ENCODE data around the gene GALNT18. TPM values are rescaled to one million over a fixed set of nuclear protein-coding genes. Genes with fewer than 3 reads are reported as not detected.
"Not testable (repeated sequence)": the region's sequence is repeated elsewhere in the genome, so short reads cannot be mapped to it uniquely, and the experiment has no call there.

Gene GALNT18
- total RNA-seq, 1 experiment from 2014 or later, result 15.1 TPM

DNA sequence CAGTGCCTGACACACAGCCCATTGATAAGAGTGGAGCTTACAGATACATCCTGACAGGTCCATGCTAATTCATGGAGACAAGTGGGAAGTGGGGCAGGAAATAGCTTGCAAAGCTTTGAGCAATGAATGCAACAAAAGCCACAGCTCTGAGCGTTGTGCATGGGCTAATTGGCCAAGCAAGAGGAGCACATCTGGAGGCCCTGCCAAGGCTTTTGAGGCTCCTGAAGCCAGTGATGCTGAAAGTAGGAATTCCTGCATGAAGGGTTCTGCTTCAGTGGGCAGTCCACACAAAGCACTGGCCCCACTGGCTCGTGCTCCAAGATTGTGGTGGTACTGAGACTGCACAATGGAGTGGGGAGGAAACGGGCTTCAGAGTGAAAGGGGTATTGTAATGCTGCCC, 164.9 kb downstream of the GALNT18 start:
- no peak for DNase-seq
- Histone ChIP-seq H3K4me3 (no peak overlapping the region), H3K27me3 (no peaks in the 10 kb centered on the region), H3K27ac (no peak overlapping the region), H3K36me3 (no peaks in the 10 kb centered on the region), H3K4me1 (peaks cover 11% of the 10 kb centered on the region), H3K9me3 (replicated peaks) (no peaks in the 10 kb centered on the region)

DNA sequence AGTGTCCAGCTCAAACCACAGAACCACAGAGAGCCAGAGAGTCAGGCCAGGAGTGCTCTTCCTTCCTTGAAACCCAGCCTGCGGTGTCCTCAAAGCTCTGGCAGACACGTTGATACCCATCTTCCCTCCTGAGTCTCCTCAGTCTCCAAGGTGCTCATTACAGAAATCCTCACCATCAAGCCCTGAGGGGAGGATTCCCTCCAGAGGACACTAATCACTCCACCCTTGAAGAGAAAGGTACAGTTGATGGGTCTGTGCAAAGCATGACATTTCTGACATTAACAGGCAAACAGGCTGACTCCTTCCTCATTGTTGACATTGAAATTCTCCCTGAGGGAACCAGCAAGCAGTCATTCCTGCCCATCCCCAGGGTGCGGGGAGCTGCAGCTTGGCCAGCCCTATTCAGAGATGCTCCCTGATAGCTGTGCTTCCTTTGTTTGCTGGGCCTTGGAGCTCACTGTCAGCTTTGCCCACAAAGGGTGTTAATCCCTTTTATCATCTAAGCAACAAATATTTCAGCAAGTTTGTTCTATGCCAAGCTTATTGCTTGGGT, 167.1 kb downstream of the GALNT18 start:
- no peak for DNase-seq
- peaks cover 2% of the 10 kb centered on the region; the same call in 1 of the 2 replicates for H3K4me1 ChIP-seq
- no peak overlapping the region for H3K27ac ChIP-seq
- H3K9me3 ChIP-seq (replicated peaks), result no peaks in the 10 kb centered on the region
- no peaks in the 10 kb centered on the region for H3K27me3 ChIP-seq
- no peak overlapping the region for H3K4me3 ChIP-seq
- H3K36me3 ChIP-seq, result no peaks in the 10 kb centered on the region

- no peak overlapping the region for H3K4me3 ChIP-seq
- no peak overlapping the region for H3K27ac ChIP-seq
- H3K27me3 ChIP-seq, result no peaks in the 10 kb centered on the region
- H3K9me3 ChIP-seq (replicated peaks), result no peaks in the 10 kb centered on the region
- no peaks in the 10 kb centered on the region for H3K36me3 ChIP-seq
- H3K4me1 ChIP-seq, result peaks cover 2% of the 10 kb centered on the region; the same call in 1 of the 2 replicates
- no peak for DNase-seq
Observed at GRCh38 chr11:11451501-11452005, 170.3 kb downstream of the GALNT18 start.

- H3K4me1 ChIP-seq, result peaks cover 2% of the 10 kb centered on the region; the same call in 1 of the 2 replicates
- H3K36me3 ChIP-seq, result no peaks in the 10 kb centered on the region
- H3K9me3 ChIP-seq (replicated peaks), result no peaks in the 10 kb centered on the region
- DNase-seq, result no peak
- H3K27ac ChIP-seq, result no peak overlapping the region
- H3K27me3 ChIP-seq, result no peaks in the 10 kb centered on the region
- H3K4me3 ChIP-seq, result no peak overlapping the region
Observed at GRCh38 chr11:11450744-11451362, 171.0 kb downstream of the GALNT18 start.

- DNase-seq, result no peak
- Histone ChIP-seq H3K27me3 (no peaks in the 10 kb centered on the region), H3K4me1 (peaks cover 4% of the 10 kb centered on the region; the same call in 1 of the 2 replicates), H3K9me3 (replicated peaks) (no peaks in the 10 kb centered on the region), H3K27ac (no peak overlapping the region), H3K36me3 (no peaks in the 10 kb centered on the region), H3K4me3 (no peak overlapping the region)
Observed at GRCh38 chr11:11449327-11449726, 172.5 kb downstream of the GALNT18 start.

- no peak overlapping the region for H3K27ac ChIP-seq
- H3K9me3 ChIP-seq (replicated peaks), result no peaks in the 10 kb centered on the region
- peaks cover 5% of the 10 kb centered on the region; the same call in 1 of the 2 replicates for H3K4me1 ChIP-seq
- H3K27me3 ChIP-seq, result no peaks in the 10 kb centered on the region
- no peak overlapping the region for H3K4me3 ChIP-seq
- no peak for DNase-seq
- H3K36me3 ChIP-seq, result no peaks in the 10 kb centered on the region
Observed at GRCh38 chr11:11448626-11449025, 173.2 kb downstream of the GALNT18 start.

DNA sequence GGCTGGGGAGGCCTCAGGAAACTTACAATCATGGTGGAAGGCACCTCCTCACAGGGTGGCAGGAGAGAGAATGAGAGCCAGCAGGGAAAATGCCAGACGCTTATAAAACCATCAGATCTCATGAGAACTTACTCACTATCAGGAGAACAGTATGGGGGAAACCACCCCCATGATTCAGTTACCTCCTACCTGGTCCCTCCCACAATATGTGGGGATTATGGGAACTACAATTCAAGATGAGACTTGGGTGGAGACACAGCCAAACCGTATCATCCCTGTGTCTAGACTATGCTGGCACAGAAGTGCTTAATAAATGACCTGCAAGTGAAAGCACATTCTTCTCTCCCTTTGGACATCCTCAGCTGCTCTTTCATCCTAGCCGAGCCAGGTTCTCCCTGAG, 174.2 kb downstream of the GALNT18 start:
- not testable (repeated sequence) for H3K9me3 ChIP-seq (replicated peaks); H3K27me3 ChIP-seq; H3K4me1 ChIP-seq; H3K4me3 ChIP-seq; H3K36me3 ChIP-seq; DNase-seq; H3K27ac ChIP-seq

DNA sequence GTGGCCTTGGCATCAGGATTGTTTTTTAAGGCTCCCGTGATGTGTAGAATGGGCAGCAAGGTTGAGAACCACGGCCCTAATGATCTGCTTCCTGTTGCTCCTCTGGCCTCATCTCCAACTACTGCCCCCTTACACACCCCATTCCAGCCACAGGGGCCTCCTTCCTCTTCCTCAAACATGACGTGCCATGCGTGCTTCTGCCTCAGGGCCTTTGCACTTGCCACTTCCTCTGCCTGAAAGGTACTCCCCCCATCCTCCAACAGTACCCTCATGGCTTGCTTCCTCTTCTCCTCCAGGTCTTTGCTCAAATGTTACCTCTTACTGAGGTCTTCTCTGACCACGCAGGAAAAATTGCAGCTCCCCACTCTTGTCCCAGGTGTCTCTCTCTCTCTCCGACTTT, 174.8 kb downstream of the GALNT18 start:
- DNase-seq, result no peak
- H3K4me1 ChIP-seq, result peaks cover 5% of the 10 kb centered on the region; the same call in 1 of the 2 replicates
- no peak overlapping the region for H3K4me3 ChIP-seq
- H3K9me3 ChIP-seq (replicated peaks), result no peaks in the 10 kb centered on the region
- H3K27ac ChIP-seq, result no peak overlapping the region
- H3K27me3 ChIP-seq, result no peaks in the 10 kb centered on the region
- H3K36me3 ChIP-seq, result no peaks in the 10 kb centered on the region

DNA sequence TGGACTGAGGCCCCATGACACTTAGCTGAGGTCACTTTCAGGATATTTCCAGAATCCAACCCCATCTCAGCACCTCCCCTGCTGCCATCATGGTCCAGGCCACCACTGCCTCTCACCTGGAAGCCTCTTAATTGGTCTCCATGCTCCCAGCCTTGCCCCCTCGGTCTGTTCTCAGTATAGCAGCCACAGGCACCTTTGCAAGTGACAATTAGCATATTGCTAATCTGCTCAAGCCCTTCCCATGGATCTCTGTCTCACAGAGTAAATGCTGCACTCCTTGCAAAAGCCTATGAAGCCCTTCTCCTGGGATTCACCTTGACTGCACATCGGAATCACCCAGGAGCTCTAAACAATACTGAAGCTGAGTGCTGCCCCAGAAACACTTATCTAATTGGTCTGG, 175.2 kb downstream of the GALNT18 start:
- Histone ChIP-seq H3K27ac (no peak overlapping the region), H3K27me3 (no peaks in the 10 kb centered on the region), H3K9me3 (replicated peaks) (no peaks in the 10 kb centered on the region), H3K36me3 (no peaks in the 10 kb centered on the region), H3K4me1 (peaks cover 5% of the 10 kb centered on the region; the same call in 1 of the 2 replicates), H3K4me3 (no peak overlapping the region)
- no peak for DNase-seq

DNA sequence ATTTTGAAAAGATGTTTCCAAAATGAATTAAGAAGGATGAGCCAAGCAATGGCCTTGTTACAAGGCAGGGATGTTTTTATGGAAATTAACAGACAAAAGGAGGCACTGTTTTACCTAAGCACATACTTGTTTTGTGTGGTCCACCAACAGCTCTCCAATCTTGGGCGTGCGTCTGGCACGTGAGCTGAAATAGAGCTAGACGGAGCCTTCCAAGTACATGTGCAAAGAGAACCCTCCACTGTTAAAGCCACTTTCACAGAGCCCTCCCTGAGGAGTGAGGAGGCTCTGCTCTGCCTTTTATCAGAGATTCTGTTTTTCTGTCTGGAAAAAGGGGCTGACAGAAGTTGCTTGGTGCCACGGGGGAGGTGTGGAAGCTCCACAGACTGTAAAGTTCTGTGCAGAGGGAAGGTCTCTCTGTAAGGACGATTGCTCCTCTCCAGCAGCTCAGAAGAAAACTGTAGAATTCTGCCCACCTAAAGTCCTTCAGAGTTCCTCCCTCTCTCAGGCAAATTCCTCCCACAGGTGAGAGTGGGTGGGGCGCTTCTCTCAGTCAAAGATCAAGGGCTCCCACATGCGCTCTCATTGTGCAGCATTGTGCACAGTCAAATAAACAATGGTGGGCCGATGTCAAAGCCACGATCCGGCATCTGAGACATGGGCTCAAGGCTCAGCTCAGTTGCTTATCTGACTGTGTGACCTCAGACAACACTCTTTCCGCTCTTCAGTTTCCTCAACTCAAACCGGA, 176.2 kb downstream of the GALNT18 start:
- no peaks in the 10 kb centered on the region for H3K9me3 ChIP-seq (replicated peaks)
- 0 out of 2 replicates have a peak, but pooled peaks cover 3% of the 10 kb centered on the region for H3K4me1 ChIP-seq
- H3K36me3 ChIP-seq, result no peaks in the 10 kb centered on the region
- H3K27ac ChIP-seq, result no peak overlapping the region
- H3K4me3 ChIP-seq, result no peak overlapping the region
- no peak for DNase-seq
- no peaks in the 10 kb centered on the region for H3K27me3 ChIP-seq

GRCh38 chr11:11444804-11445131, 177.0 kb downstream of the GALNT18 start:
- DNase-seq, result no peak
- Histone ChIP-seq H3K4me1 (0 out of 2 replicates have a peak, but pooled peaks cover 3% of the 10 kb centered on the region), H3K36me3 (no peaks in the 10 kb centered on the region), H3K4me3 (no peak overlapping the region), H3K27me3 (no peaks in the 10 kb centered on the region), H3K9me3 (replicated peaks) (no peaks in the 10 kb centered on the region), H3K27ac (no peak overlapping the region)

DNA sequence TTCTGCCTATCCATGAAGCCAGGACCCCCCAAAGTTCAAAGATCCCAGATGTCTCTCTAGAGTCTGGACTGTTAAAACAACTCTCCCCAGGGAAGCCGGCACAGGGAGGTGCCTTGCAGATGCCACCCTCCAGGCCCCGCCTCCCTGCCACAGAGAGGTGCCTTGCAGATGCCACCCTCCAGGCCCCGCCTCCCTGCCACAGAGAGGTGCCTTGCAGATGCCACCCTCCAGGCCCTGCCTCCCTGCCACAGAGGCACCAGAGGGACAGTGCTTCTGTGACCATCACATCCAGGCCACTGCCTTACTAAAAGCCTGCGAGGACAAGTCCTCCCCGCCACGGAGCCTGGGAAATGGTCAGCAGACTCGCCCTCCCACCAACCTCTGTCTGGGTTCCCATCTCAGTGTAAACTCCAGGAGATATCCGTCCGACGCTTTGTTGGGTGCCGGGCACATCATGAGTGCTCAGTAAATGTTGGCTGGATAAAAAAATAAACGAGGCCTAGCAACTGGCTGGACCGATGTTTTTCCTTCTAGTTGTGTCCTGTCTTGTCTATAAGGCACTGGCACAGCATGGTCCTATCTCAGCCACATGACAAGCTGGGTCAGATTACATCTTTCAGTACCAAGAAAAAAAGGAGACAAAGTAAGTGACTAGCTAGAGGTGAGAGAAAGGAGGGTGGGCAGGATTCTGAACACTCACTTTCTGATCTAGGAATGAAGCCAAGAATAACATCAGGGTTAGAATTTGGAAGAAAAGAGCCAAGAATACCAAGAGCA, 177.6 kb downstream of the GALNT18 start:
- Histone ChIP-seq H3K4me3 (no peak overlapping the region), H3K4me1 (0 out of 2 replicates have a peak, but pooled peaks cover 3% of the 10 kb centered on the region), H3K27ac (no peak overlapping the region), H3K36me3 (no peaks in the 10 kb centered on the region), H3K27me3 (no peaks in the 10 kb centered on the region), H3K9me3 (replicated peaks) (no peaks in the 10 kb centered on the region)
- peak in 1 of 2 experiments; percentile 35 for DNase-seq

GRCh38 chr11:11442791-11443190, 179.0 kb downstream of the GALNT18 start:
- Histone ChIP-seq H3K27me3 (no peaks in the 10 kb centered on the region), H3K4me3 (no peak overlapping the region), H3K4me1 (0 out of 2 replicates have a peak, but pooled peaks cover 3% of the 10 kb centered on the region), H3K9me3 (replicated peaks) (no peaks in the 10 kb centered on the region), H3K36me3 (no peaks in the 10 kb centered on the region), H3K27ac (no peak overlapping the region)
- DNase-seq, result no peak

DNA sequence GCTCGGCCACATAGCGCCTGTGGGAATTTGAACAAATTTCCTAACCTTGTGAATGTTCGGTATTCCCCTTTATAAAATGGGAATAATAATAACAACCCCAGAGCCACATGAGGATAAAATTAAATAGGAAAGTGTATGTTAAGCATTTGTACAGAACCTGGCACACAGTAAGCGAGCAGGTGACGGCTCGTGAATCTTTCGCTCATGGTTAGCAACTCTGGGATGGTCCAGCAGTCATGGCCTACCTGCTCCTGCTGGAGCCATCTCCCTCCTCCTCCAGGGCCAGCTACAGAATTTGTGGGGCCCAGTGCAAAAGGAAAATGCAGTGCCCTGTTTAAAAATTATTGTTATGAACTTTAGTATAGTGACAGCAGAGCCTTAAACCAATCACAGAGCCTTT, 180.3 kb downstream of the GALNT18 start:
- H3K4me1 ChIP-seq, result 0 out of 2 replicates have a peak, but pooled peaks cover 3% of the 10 kb centered on the region
- no peak overlapping the region for H3K27ac ChIP-seq
- no peaks in the 10 kb centered on the region for H3K36me3 ChIP-seq
- no peaks in the 10 kb centered on the region for H3K9me3 ChIP-seq (replicated peaks)
- H3K4me3 ChIP-seq, result no peak overlapping the region
- DNase-seq, result no peak
- no peaks in the 10 kb centered on the region for H3K27me3 ChIP-seq

Data from SJCRH30 (cell line).